ENCODE measurements around the gene EFNB1. TPM values are rescaled to one million over a fixed set of nuclear protein-coding genes. Genes with fewer than 3 reads are reported as not detected.
A peak's percentile ranks its signal among the peaks of the same experiment; 100 is the strongest.

EFNB1 gene
- total and polyA plus RNA-seq, 2 donors, result 30.5 to 40.1 TPM

DNA sequence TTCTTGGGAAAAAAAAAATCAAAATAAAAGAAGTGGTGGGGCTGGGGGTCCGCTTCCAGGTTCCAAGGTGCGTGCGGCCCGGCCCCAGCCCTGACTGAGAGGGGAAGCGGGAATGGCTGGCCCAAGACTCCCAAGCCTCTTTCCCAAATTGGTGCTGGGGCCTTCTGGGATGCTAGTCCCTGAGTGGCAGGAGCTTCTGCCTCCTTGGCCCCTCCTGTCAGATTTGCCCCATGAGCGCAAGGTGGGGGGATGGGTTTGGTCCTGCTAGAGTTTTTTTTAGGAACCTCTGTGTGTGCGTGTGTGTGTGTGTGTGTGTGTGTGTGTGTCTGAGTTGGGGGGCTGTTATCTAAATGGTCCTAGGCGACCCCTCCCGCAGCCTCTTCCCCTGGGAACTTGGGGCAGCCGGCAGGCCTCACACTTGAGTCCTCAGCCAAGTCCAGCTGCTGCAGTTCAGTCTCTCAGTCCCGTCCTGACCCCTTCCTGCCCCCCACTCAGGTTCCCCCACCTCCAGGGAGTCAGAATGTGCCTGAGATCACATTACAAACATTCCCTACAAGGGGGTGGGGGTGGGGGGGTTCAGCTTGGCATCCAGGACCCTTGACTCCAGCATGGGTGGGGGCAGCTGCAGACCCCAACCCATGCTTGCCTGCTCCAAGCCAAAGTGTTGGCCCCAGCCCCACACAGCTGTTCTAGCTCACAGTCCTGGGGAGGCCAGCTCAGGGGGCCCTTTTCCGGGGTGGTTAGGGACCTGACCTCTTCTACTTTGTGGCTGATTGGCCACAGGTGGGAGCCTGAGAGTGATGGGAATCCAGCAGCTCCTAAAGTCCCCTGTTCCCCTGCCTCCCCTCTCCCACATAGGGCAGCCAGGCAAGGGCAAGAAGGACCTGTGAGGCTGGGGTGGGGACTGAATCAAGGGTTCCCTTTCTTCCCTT, 4.0 kb downstream of the EFNB1 start:
- no peak for DNase-seq (ENCODE audit: extremely low spot score)
- Histone ChIP-seq H3K27ac (ENCODE audit: low read depth) (no peak overlapping the region), H3K4me1 (ENCODE audit: insufficient read depth) (peaks cover 1% of the 10 kb centered on the region), H3K36me3 (ENCODE audit: insufficient read depth) (no peaks in the 10 kb centered on the region), H3K4me3 (ENCODE audit: low read depth, low read length) (peak overlapping the region; percentile 21)
- 64% methylated on average over 12 of the region's 12 CpGs for WGBS

DNA sequence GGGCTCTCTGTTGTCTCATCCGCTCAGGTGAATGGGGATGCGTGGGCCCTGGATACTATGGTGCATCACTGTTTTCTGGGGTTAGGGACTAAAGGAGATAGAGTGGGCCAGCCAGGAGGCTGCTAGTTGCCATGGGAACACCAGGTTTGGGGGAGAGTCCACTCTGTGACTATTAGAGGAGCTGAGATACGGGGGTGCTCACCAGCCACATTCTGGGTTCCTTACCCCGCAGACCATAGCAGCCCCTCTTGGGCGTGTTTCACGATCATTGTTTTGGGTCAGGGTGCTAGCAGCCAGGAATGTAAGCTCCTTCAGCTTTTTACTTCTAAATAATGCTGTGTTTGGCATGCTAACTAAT, 4.6 kb downstream of the EFNB1 start:
- Histone ChIP-seq H3K4me1 (ENCODE audit: insufficient read depth) (peaks cover 1% of the 10 kb centered on the region), H3K4me3 (ENCODE audit: low read depth, low read length) (no peak overlapping the region), H3K36me3 (ENCODE audit: insufficient read depth) (no peaks in the 10 kb centered on the region), H3K27ac (ENCODE audit: low read depth) (no peak overlapping the region)
- DNase-seq (ENCODE audit: extremely low spot score), result no peak
- WGBS, result 87% methylated on average over 6 of the region's 6 CpGs

DNA sequence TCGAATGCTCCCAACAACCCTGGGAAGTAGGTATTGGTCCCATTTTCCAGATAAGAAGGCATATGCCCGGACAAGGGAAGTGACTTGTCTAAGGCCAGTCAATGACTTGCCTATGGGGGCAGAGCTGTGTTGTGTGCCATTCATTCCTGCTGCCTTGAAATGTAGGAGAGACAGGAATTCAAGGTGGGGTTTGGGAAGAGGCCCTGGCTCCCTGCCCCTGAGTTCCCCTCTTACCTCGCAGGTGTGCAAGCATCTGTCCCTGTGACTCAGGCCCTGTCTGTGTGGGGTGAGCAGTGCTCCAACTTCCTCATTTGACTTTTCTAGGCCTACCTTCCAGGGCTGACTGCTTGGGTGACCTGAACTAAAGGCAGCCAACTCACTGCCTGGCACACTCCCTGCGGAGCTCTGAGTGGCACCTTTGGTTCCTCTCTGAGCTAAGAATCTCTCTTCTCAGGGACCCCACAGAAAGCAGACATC, 5.1 kb downstream of the EFNB1 start:
- no peaks in the 10 kb centered on the region for H3K36me3 ChIP-seq (ENCODE audit: insufficient read depth)
- H3K27ac ChIP-seq (ENCODE audit: low read depth), result no peak overlapping the region
- H3K4me3 ChIP-seq (ENCODE audit: low read depth, low read length), result no peak overlapping the region
- no peak for DNase-seq (ENCODE audit: extremely low spot score)
- WGBS, result 77% methylated on average over 4 of the region's 4 CpGs
- peaks cover 1% of the 10 kb centered on the region for H3K4me1 ChIP-seq (ENCODE audit: insufficient read depth)

DNA sequence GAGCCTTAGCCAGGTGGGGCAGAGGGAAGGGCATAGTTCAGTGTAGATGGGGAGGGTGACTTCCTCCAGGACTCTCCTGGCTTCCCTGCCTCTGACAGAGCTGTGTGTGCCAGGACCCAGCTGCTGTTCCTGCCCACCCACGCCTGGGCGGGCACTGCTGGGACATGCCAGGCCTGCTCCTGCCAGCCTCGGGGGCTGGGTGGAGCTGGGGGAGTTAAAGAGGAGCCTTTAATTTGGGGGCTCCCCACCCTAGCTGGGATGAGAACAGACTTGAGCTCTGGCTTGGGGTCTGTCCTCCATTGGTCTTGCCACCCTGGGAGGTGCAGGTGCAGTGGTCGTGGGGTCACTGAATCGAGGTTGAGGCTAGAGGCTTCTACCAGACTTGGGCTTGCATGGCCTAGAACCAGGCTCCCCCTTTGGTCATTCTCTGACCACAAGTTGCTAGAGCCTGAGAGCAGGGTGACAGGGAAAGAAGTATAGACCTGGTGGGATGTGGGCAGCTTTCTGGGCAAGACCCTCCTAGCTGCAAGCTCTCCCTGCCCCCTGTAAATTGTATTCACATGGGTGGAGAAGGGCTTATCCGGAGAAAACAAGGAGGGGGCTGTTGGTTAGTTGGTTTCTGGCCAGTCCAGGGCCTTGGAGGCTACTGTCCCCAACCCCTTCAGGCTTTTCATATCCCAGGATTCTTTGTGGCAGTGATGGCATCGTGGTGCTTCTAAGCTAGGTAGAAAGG, 5.7 kb downstream of the EFNB1 start:
- Histone ChIP-seq H3K4me3 (ENCODE audit: low read depth, low read length) (no peak overlapping the region), H3K27ac (ENCODE audit: low read depth) (no peak overlapping the region), H3K36me3 (ENCODE audit: insufficient read depth) (no peaks in the 10 kb centered on the region), H3K4me1 (ENCODE audit: insufficient read depth) (peaks cover 1% of the 10 kb centered on the region)
- 78% methylated on average over 7 of the region's 7 CpGs for WGBS
- no peak for DNase-seq (ENCODE audit: extremely low spot score)

DNA sequence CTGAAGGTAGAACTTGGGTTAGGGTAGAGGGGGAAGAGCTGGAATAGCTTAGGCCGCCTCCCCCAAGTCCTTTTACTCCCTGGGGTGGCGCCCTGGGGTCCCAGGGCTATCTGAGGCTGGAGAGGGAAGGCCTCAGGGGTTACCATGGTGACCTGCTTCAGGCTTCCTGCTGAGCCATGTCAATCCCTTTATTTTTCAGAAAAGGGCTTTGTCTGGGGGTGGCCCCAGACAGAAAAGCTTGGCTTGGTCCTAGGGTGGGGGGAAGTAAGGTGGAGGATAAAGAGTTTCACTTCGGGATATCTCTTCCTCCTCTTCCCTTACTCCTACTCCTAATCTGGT, 6.3 kb downstream of the EFNB1 start:
- DNase-seq (ENCODE audit: extremely low spot score), result no peak

DNA sequence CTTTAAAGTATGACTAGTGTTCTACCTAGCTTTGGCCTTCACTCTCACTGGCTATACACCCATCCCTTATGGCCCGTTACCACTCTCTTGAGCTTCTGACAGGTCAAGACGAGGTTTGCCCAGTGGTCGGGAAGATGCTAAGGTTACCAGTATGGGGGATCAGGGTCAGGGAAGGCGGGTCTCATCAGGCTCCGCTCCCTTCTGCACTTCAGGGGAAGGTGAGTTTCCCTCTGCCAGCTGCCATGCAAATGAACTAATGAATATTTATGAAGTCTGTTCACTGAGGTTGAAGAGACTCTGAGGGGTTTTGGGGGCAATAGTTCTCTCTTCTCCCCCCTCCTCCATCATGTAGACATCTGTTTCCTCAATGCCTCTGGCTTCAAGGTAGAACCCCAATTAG, 6.6 kb downstream of the EFNB1 start:
- no peak overlapping the region for H3K27ac ChIP-seq (ENCODE audit: low read depth)
- no peak for DNase-seq (ENCODE audit: extremely low spot score)
- H3K4me1 ChIP-seq (ENCODE audit: insufficient read depth), result peaks cover 1% of the 10 kb centered on the region
- no peak overlapping the region for H3K4me3 ChIP-seq (ENCODE audit: low read depth, low read length)
- WGBS, result 92% methylated on average over 5 of the region's 5 CpGs
- H3K36me3 ChIP-seq (ENCODE audit: insufficient read depth), result no peaks in the 10 kb centered on the region

More for the DNA sequence above, 6.3 kb downstream of the EFNB1 start:
- Histone ChIP-seq H3K4me1 (ENCODE audit: insufficient read depth) (peaks cover 1% of the 10 kb centered on the region), H3K4me3 (ENCODE audit: low read depth, low read length) (no peak overlapping the region), H3K36me3 (ENCODE audit: insufficient read depth) (no peaks in the 10 kb centered on the region), H3K27ac (ENCODE audit: low read depth) (no peak overlapping the region)
- 82% methylated on average over 3 of the region's 3 CpGs for WGBS

DNA sequence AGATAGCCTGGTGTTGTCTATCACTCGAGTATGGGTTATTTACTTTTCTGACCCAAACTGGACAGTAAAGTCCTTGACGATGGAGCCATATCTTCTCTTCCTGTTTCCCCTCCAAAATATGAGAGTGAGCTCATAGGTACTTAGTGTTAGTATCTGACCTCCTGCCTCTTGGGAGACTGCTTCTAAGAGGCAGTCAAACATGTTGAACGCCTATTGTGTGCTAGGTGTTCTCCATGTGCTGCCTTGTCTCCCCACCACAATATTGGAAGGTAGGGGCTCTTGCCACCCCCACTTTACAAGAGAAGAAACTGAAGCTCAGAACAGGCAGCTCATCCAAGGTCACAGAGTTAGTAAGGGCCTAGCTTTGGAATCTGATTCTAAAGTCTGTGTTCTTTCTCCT, 8.3 kb downstream of the EFNB1 start:
- Histone ChIP-seq H3K27ac (ENCODE audit: low read depth) (no peak overlapping the region), H3K4me1 (ENCODE audit: insufficient read depth) (peaks cover 1% of the 10 kb centered on the region), H3K36me3 (ENCODE audit: insufficient read depth) (peaks cover 2% of the 10 kb centered on the region), H3K4me3 (ENCODE audit: low read depth, low read length) (no peak overlapping the region)
- DNase-seq (ENCODE audit: extremely low spot score), result no peak
- 57% methylated on average over 3 of the region's 3 CpGs for WGBS

DNA sequence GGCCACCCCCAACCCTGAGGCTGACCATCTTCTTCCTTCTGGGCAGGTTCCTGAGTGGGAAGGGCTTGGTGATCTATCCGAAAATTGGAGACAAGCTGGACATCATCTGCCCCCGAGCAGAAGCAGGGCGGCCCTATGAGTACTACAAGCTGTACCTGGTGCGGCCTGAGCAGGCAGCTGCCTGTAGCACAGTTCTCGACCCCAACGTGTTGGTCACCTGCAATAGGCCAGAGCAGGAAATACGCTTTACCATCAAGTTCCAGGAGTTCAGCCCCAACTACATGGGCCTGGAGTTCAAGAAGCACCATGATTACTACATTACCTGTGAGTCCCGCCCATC, 9.7 kb downstream of the EFNB1 start:
- peaks cover 2% of the 10 kb centered on the region for H3K36me3 ChIP-seq (ENCODE audit: insufficient read depth)
- H3K27ac ChIP-seq (ENCODE audit: low read depth), result no peak overlapping the region
- no peak overlapping the region for H3K4me3 ChIP-seq (ENCODE audit: low read depth, low read length)
- no peaks in the 10 kb centered on the region for H3K4me1 ChIP-seq (ENCODE audit: insufficient read depth)
- DNase-seq (ENCODE audit: extremely low spot score), result no peak
- 78% methylated on average over 8 of the region's 8 CpGs for WGBS

DNA sequence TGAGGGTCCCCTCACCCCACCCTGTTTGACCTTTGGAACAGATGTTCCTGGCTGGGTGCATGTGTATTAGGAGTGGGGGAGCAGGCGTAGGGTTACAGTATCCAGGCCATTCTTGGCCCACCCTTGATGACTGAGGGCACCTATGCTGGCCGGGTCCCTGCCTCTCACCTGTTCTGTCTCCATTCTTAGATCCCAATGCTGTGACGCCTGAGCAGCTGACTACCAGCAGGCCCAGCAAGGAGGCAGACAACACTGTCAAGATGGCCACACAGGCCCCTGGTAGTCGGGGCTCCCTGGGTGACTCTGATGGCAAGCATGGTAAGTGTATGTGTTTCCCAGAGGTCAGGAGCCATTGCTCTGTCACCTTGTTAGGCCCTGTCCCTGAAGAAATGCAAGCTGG, 10.9 kb downstream of the EFNB1 start:
- Histone ChIP-seq H3K27ac (ENCODE audit: low read depth) (no peak overlapping the region), H3K4me3 (ENCODE audit: low read depth, low read length) (no peak overlapping the region), H3K36me3 (ENCODE audit: insufficient read depth) (peaks cover 2% of the 10 kb centered on the region), H3K4me1 (ENCODE audit: insufficient read depth) (no peaks in the 10 kb centered on the region)
- DNase-seq (ENCODE audit: extremely low spot score), result no peak
- 90% methylated on average over 4 of the region's 4 CpGs for WGBS

DNA sequence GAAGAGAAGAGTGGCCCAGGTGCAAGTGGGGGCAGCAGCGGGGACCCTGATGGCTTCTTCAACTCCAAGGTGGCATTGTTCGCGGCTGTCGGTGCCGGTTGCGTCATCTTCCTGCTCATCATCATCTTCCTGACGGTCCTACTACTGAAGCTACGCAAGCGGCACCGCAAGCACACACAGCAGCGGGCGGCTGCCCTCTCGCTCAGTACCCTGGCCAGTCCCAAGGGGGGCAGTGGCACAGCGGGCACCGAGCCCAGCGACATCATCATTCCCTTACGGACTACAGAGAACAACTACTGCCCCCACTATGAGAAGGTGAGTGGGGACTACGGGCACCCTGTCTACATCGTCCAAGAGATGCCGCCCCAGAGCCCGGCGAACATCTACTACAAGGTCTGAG, 11.4 kb downstream of the EFNB1 start:
- WGBS, result 87% methylated on average over 22 of the region's 22 CpGs
- H3K36me3 ChIP-seq (ENCODE audit: insufficient read depth), result peaks cover 2% of the 10 kb centered on the region
- no peak overlapping the region for H3K27ac ChIP-seq (ENCODE audit: low read depth)
- H3K4me1 ChIP-seq (ENCODE audit: insufficient read depth), result no peaks in the 10 kb centered on the region
- H3K4me3 ChIP-seq (ENCODE audit: low read depth, low read length), result no peak overlapping the region
- DNase-seq (ENCODE audit: extremely low spot score), result no peak

DNA sequence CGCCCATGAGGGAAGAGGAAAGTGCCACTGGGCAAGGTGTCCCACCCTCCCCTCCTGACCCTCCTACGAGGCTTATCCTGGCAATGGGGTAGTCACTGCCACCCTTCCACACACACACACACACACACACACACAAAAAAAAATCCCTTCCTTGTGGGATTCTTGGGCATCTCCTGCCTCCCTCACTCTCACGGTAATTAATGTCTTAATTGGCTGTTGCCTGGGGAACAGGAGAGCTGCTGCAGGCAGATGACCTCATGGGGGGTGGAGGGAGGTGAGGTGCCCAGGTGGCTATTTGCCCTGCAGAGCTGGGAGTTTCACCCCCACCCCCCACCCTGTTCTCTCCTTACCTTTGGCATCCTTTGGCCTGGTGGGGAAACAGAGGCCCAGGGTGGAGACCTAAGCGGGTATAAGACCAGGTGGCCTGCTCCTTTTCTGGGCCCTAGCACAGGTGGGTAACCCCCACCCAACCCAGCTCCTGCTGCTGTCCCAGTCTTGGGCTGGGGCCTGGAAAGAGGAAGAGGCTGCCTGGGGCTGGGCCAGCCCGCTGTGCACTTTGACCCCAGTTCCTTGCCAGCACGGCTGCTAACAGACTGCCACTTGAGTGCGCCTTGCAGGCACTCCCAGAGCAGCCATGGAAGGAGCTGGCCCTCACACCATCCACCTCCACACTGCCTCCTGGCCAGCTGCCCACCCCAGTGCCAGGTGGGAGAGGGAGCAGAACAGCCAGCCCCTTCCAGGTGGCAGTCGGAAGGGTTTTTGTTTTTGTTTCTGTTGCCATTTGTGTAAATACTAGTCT, 12.6 kb downstream of the EFNB1 start:
- 77% methylated on average over 8 of the region's 8 CpGs for WGBS
- no peaks in the 10 kb centered on the region for H3K4me1 ChIP-seq (ENCODE audit: insufficient read depth)
- no peak overlapping the region for H3K27ac ChIP-seq (ENCODE audit: low read depth)
- H3K36me3 ChIP-seq (ENCODE audit: insufficient read depth), result peaks cover 2% of the 10 kb centered on the region
- H3K4me3 ChIP-seq (ENCODE audit: low read depth, low read length), result no peak overlapping the region
- no peak for DNase-seq (ENCODE audit: extremely low spot score)

DNA sequence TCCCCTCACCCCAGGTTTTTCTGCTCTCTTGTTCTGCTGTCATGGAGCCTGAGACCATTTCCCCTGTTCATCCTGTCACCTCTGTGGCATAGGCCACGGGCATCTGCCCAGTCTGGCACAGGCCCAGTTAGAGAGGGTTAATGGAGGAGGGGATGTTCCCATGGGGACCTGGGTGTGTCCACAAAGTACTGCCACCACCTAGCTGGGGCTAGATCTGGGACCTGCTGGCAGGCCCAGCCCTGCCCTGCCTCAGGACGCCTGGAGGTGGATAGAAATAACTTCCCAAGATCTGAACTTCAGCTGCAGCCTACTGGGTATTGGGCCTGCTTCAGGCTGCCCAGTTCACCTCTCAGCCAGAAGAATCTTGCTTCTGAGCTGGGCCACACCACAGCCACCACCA, 13.5 kb downstream of the EFNB1 start:
- Histone ChIP-seq H3K4me1 (ENCODE audit: insufficient read depth) (no peaks in the 10 kb centered on the region), H3K27ac (ENCODE audit: low read depth) (no peak overlapping the region), H3K4me3 (ENCODE audit: low read depth, low read length) (no peak overlapping the region), H3K36me3 (ENCODE audit: insufficient read depth) (peaks cover 2% of the 10 kb centered on the region)
- DNase-seq (ENCODE audit: extremely low spot score), result no peak
- WGBS, result 70% methylated on average over 2 of the region's 2 CpGs

DNA sequence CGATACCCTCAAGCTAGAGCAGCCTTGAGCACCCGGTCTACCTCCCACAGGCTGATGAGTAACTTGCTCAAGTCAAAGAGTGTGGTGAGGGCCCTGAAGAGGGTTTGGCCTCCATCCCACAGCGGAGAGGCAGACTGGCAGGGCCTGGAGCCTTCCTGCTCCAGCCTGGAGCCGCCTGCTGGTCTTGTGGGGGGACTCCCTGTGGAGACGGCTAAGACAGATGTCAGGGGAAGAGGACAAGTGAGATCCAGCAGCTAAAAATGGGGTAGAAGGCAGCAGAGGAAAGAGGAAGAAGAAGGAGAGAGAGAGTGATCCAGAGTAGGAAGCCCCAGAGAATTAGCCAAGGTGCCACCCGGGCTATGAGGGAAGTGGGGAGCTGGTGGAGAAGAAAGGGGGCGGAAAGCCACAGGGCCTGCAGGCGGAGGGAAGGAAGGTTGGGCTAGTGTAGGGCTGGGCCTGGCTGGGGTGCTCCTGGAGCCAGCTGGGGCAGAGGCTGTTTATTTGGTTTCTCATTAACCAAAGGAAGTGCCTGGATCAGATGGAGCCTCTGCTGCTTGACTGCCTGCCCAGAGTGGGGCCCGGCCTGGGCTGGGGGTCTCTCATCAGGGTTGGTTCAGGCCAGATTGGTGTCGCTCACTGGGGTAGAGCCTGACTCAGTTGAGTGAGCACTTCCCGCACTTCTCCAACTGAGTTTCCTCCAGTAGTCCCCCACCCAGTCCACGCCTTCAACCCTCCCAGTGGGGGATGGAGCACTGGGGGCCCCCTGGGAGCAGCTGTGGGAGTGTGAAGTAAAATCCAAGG, 14.2 kb downstream of the EFNB1 start:
- Histone ChIP-seq H3K4me1 (ENCODE audit: insufficient read depth) (no peaks in the 10 kb centered on the region), H3K27ac (ENCODE audit: low read depth) (peak overlapping the region; percentile 74), H3K36me3 (ENCODE audit: insufficient read depth) (peaks cover 2% of the 10 kb centered on the region), H3K4me3 (ENCODE audit: low read depth, low read length) (no peak overlapping the region)
- WGBS, result 64% methylated on average over 12 of the region's 12 CpGs
- DNase-seq (ENCODE audit: extremely low spot score), result no peak

Measured in urinary bladder (tissue), 4 donors.